HEK293 (cell line): Measurements from ENCODE around the gene HMG20B.
A peak's percentile ranks its signal among the peaks of the same experiment; 100 is the strongest.
"Not testable (repeated sequence)": the region's sequence is repeated elsewhere in the genome, so short reads cannot be mapped to it uniquely, and the experiment has no call there.

Source experiments
- CTCF ChIA-PET: fragments of 350-600 bp; formaldehyde crosslinking; extraction: SDS; loops from one replicate; lab custom pipeline; 2021; ENCODE audit warnings: antibody characterized with exemption; lab: Yijun Ruan, JAX
- POLR2A ChIA-PET: fragments of 300-600 bp; formaldehyde crosslinking; extraction: SDS; loops from one replicate; lab custom pipeline; 2020; ENCODE audit warnings: antibody characterized with exemption, inconsistent platforms; lab: Yijun Ruan, JAX
- H3K27ac ChIP-seq: fragments of 200-500 bp; sonication (Bioruptor generic); 2 replicates; pipeline ENCODE4 v1.5.1; 2014; ENCODE audit warnings: low read depth, low read length, control low read depth, inconsistent platforms; ENCODE audit errors: extremely low read depth
- H3K36me3 ChIP-seq, 2 experiments: fragments of 200-500 bp in 1 of 2; sonication (Bioruptor generic) in 1 of 2; 1 replicate in 1 of 2; 2 replicates in 1 of 2; pipeline ENCODE4 v1.5.1; 2014 to 2017; ENCODE audit warnings: inconsistent platforms in 2 of 2, low read length in 2 of 2; ENCODE audit not compliant: control insufficient read depth in 2 of 2, insufficient read depth in 1 of 2
- H3K4me1 ChIP-seq: fragments of 200-500 bp; sonication (Bioruptor generic); 2 replicates; pipeline ENCODE4 v1.5.1; 2014; ENCODE audit warnings: mild to moderate bottlenecking, low read length, inconsistent platforms; ENCODE audit not compliant: control insufficient read depth, insufficient read depth
- H3K4me3 ChIP-seq: 2 replicates; pipeline ENCODE4 v1.5.1; 2011; ENCODE audit warnings: low read depth, mild to moderate bottlenecking, control low read depth, low read length, moderate library complexity
- H3K9me3 ChIP-seq: fragments of 200-500 bp; sonication (Bioruptor generic); 2 replicates; pipeline ENCODE4 v1.5.1; 2014; ENCODE audit warnings: low read depth, low read length, inconsistent platforms; ENCODE audit not compliant: control insufficient read depth, insufficient read depth
- GFI1B ChIP-seq: fragments of 450-650 bp; formaldehyde crosslinking; IDR thresholded peaks from 2 replicates; pipeline ENCODE4 v1.5.1; 2016; ENCODE audit warnings: missing biosample characterization, missing genetic modification characterization
- PRDM1 ChIP-seq: fragments of 450-650 bp; formaldehyde crosslinking; IDR thresholded peaks from 2 replicates; pipeline ENCODE4; 2016; ENCODE audit warnings: missing biosample characterization, missing genetic modification characterization
- REST ChIP-seq: fragments of 450-650 bp; formaldehyde crosslinking; IDR thresholded peaks from 2 replicates; pipeline ENCODE4 v1.5.1; 2016; ENCODE audit warnings: missing biosample characterization, missing genetic modification characterization
- ZBTB17 ChIP-seq: fragments of 450-650 bp; formaldehyde crosslinking; IDR thresholded peaks from 2 replicates; pipeline ENCODE4 v1.5.1; 2016; ENCODE audit warnings: missing biosample characterization, missing genetic modification characterization
- ZBTB6 ChIP-seq: fragments of 450-650 bp; formaldehyde crosslinking; IDR thresholded peaks from 2 replicates; pipeline ENCODE4 v1.5.1; 2017; ENCODE audit warnings: missing biosample characterization, missing genetic modification characterization
- ZNF114 ChIP-seq: fragments of 450-650 bp; formaldehyde crosslinking; IDR thresholded peaks from 2 replicates; pipeline ENCODE4 v1.5.0; 2017; ENCODE audit warnings: missing biosample characterization, missing genetic modification characterization
- ZNF266 ChIP-seq: fragments of 450-650 bp; formaldehyde crosslinking; IDR thresholded peaks from 2 replicates; pipeline ENCODE4 v1.5.1; 2016; ENCODE audit warnings: missing biosample characterization, missing genetic modification characterization, low read depth
- ZNF366 ChIP-seq: fragments of 450-650 bp; formaldehyde crosslinking; conservative IDR thresholded peaks from 2 replicates; pipeline ENCODE4 v1.5.1; 2016; ENCODE audit warnings: missing biosample characterization, missing genetic modification characterization
- ZNF398 ChIP-seq: fragments of 450-650 bp; formaldehyde crosslinking; IDR thresholded peaks from 2 replicates; pipeline ENCODE4 v1.5.1; 2017; ENCODE audit warnings: missing biosample characterization, missing genetic modification characterization
- ZNF600 ChIP-seq: fragments of 450-650 bp; formaldehyde crosslinking; IDR thresholded peaks from 2 replicates; pipeline ENCODE4 v1.5.1; 2016; ENCODE audit warnings: missing biosample characterization, missing genetic modification characterization
- ZNF629 ChIP-seq: fragments of 450-650 bp; formaldehyde crosslinking; IDR thresholded peaks from 2 replicates; pipeline ENCODE4 v1.5.1; 2017; ENCODE audit warnings: missing biosample characterization, missing genetic modification characterization
- ZNF76 ChIP-seq: fragments of 450-650 bp; formaldehyde crosslinking; IDR thresholded peaks from 2 replicates; pipeline ENCODE4; 2016; ENCODE audit warnings: low read depth, missing biosample characterization, missing genetic modification characterization, borderline replicate concordance
- ZSCAN4 ChIP-seq: fragments of 450-650 bp; formaldehyde crosslinking; IDR thresholded peaks from 2 replicates; pipeline ENCODE4 v1.5.1; 2017; ENCODE audit warnings: missing biosample characterization, missing genetic modification characterization

HMG20B gene

GRCh38 chr19:3528539-3529211, 44.1 kb upstream of the HMG20B start:
- Histone ChIP-seq H3K4me3 (no peak overlapping the region), H3K4me1 (no peaks in the 10 kb centered on the region), H3K27ac (no peak overlapping the region), H3K9me3 (no peaks in the 10 kb centered on the region), H3K36me3 (peaks cover 0 to 80% of the 10 kb centered on the region in 2 experiments; a peak in 2 of 3 replicates)
- TF ChIP-seq ZNF629 (tag by site-specific recombination), result no peak
- TF ChIP-seq ZNF76 (tag by site-specific recombination), result no peak
- no peak for TF ChIP-seq ZNF114
- TF ChIP-seq ZNF366 (tag by site-specific recombination), result peak; percentile 65
- no peak for TF ChIP-seq ZSCAN4 (tag by site-specific recombination)
- TF ChIP-seq ZBTB17 (tag by site-specific recombination), result peak; percentile 73
- TF ChIP-seq ZBTB6, result peak; percentile 73; the same call in 1 of the 2 replicates
- TF ChIP-seq ZNF398 (tag by site-specific recombination), result no peak
- TF ChIP-seq GFI1B (tag by site-specific recombination), result no peak
- no peak for TF ChIP-seq REST (tag by site-specific recombination)
- TF ChIP-seq PRDM1, result peak; percentile 100
- CTCF ChIA-PET, result no interaction called here
- POLR2A ChIA-PET, result no interaction called here

GRCh38 chr19:3529299-3529698, 43.4 kb upstream of the HMG20B start:
- H3K36me3 ChIP-seq, result peaks cover 0 to 80% of the 10 kb centered on the region in 2 experiments; a peak in 2 of 3 replicates
- CTCF ChIA-PET, POLR2A ChIA-PET, H3K4me3 ChIP-seq, H3K27ac ChIP-seq, H3K9me3 ChIP-seq, H3K4me1 ChIP-seq: not testable (repeated sequence)

- ChIA-PET POLR2A (no interaction called here), CTCF (no interaction called here)
- Histone ChIP-seq H3K4me3 (no peak overlapping the region), H3K36me3 (peaks cover 0 to 82% of the 10 kb centered on the region in 2 experiments; a peak in 2 of 3 replicates), H3K4me1 (no peaks in the 10 kb centered on the region), H3K27ac (no peak overlapping the region), H3K9me3 (no peaks in the 10 kb centered on the region)
- peak; percentile 99 for TF ChIP-seq PRDM1
- no peak for TF ChIP-seq ZNF600 (tag by site-specific recombination)
- peak; percentile 69 for TF ChIP-seq ZBTB17 (tag by site-specific recombination)
- TF ChIP-seq ZNF266 (tag by site-specific recombination), result no peak
These were observed 42.4 kb upstream of the HMG20B start for GRCh38 chr19:3530389-3530788.
